SK-N-SH (cell line): ENCODE results near the gene ITSN2.

Source experiments
- EP300 ChIP-seq, 2 experiments: IDR thresholded peaks; 2 replicates each; pipeline versions ENCODE4 v1.4.0 to v1.6.1; 2012; ENCODE audit warnings: borderline replicate concordance in 1 of 2, low read depth in 1 of 2, low read length in 1 of 2
- GABPA ChIP-seq: IDR thresholded peaks from 2 replicates; pipeline ENCODE4 v1.4.0; 2012; ENCODE audit warnings: low read depth, mild to moderate bottlenecking
- GATA2 ChIP-seq: sonication (generic); formaldehyde crosslinking; IDR thresholded peaks from 2 replicates; pipeline ENCODE4 v1.5.0; 2020; ENCODE audit warnings: mild to moderate bottlenecking, missing genetic modification reagents
- POLR2AphosphoS5 ChIP-seq: IDR thresholded peaks from 2 replicates; pipeline ENCODE4 v1.6.1; 2012; ENCODE audit warnings: low read depth, low read length
- RFX5 ChIP-seq: IDR thresholded peaks from 2 replicates; pipeline ENCODE4 v1.6.1; 2012; ENCODE audit warnings: mild to moderate bottlenecking, improper control_type of control experiment, low read length
- TEAD4 ChIP-seq: IDR thresholded peaks from 2 replicates; pipeline ENCODE4 v1.4.0; 2012; ENCODE audit warnings: mild to moderate bottlenecking, borderline replicate concordance; ENCODE audit not compliant: insufficient read depth
- TF ChIP-seq, protein P1 (sequence below): fragments of 200-600 bp; sonication (generic); IDR thresholded peaks from 2 replicates; pipeline ENCODE4 v1.6.1; 2017; ENCODE audit warnings: antibody characterized with exemption, mild to moderate bottlenecking, moderate library complexity
- TF ChIP-seq, protein P2 (sequence below): fragments of 150-350 bp; IDR thresholded peaks from 2 replicates; pipeline ENCODE4 v1.6.1; 2017; ENCODE audit warnings: antibody characterized with exemption, low read length, low read depth, borderline replicate concordance
- TF ChIP-seq, protein P3 (sequence below): IDR thresholded peaks from 2 replicates; pipeline ENCODE4 v1.4.0; 2012; ENCODE audit warnings: low read depth, borderline replicate concordance

GRCh38 chr2:24153478-24153877 lies 206.9 kb downstream of the ITSN2 start:
- TF ChIP-seq, protein P1, sequence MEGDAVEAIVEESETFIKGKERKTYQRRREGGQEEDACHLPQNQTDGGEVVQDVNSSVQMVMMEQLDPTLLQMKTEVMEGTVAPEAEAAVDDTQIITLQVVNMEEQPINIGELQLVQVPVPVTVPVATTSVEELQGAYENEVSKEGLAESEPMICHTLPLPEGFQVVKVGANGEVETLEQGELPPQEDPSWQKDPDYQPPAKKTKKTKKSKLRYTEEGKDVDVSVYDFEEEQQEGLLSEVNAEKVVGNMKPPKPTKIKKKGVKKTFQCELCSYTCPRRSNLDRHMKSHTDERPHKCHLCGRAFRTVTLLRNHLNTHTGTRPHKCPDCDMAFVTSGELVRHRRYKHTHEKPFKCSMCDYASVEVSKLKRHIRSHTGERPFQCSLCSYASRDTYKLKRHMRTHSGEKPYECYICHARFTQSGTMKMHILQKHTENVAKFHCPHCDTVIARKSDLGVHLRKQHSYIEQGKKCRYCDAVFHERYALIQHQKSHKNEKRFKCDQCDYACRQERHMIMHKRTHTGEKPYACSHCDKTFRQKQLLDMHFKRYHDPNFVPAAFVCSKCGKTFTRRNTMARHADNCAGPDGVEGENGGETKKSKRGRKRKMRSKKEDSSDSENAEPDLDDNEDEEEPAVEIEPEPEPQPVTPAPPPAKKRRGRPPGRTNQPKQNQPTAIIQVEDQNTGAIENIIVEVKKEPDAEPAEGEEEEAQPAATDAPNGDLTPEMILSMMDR: no peak
- TF ChIP-seq RFX5 (no peak), POLR2AphosphoS5 (no peak), EP300 (IDR thresholded peaks at IDR 0.05; ENCODE audit: borderline replicate concordance in 1 of 2, low read depth in 1 of 2, low read length in 1 of 2) (no peak), GATA2 (no peak), GABPA (no peak), TEAD4 (no peak)
- TF ChIP-seq, protein P2, sequence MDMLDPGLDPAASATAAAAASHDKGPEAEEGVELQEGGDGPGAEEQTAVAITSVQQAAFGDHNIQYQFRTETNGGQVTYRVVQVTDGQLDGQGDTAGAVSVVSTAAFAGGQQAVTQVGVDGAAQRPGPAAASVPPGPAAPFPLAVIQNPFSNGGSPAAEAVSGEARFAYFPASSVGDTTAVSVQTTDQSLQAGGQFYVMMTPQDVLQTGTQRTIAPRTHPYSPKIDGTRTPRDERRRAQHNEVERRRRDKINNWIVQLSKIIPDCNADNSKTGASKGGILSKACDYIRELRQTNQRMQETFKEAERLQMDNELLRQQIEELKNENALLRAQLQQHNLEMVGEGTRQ: no peak
- TF ChIP-seq, protein P3, sequence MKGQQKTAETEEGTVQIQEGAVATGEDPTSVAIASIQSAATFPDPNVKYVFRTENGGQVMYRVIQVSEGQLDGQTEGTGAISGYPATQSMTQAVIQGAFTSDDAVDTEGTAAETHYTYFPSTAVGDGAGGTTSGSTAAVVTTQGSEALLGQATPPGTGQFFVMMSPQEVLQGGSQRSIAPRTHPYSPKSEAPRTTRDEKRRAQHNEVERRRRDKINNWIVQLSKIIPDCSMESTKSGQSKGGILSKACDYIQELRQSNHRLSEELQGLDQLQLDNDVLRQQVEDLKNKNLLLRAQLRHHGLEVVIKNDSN: no peak
